PFSK-1 (cell line): ENCODE results near the gene CCNO.

Experiments
- FOXP2 ChIP-seq: optimal IDR thresholded peaks from 2 replicates; pipeline ENCODE3; 2011; ENCODE audit warnings: borderline replicate concordance, control low read depth, inconsistent platforms; ENCODE audit not compliant: insufficient read depth; ENCODE audit errors: extremely low read length, extremely low read depth
- POLR2AphosphoS5 ChIP-seq: IDR thresholded peaks from 2 replicates; pipeline ENCODE4 v1.6.1; 2012; ENCODE audit warnings: low read depth, mild to moderate bottlenecking, control low read depth, low read length, moderate library complexity
- REST ChIP-seq, 2 experiments: IDR thresholded peaks; 2 replicates each; pipeline versions ENCODE4 v1.6.1 to v1.8.0; 2011 to 2012; ENCODE audit warnings: low read depth in 2 of 2, low read length in 2 of 2, control low read depth in 1 of 2, inconsistent platforms in 1 of 2, mild to moderate bottlenecking in 1 of 2, moderate library complexity in 1 of 2; ENCODE audit not compliant: insufficient read depth in 1 of 2
- SIN3A ChIP-seq: IDR thresholded peaks from 2 replicates; pipeline ENCODE4 v1.6.1; 2012; ENCODE audit warnings: mild to moderate bottlenecking, low read length, moderate library complexity, borderline replicate concordance; ENCODE audit not compliant: insufficient read depth
- TAF1 ChIP-seq: IDR thresholded peaks from 2 replicates; pipeline ENCODE4 v1.6.1; 2012; ENCODE audit warnings: low read length, control low read depth, borderline replicate concordance; ENCODE audit not compliant: insufficient read depth

Gene CCNO

GRCh38 chr5:55241746-55242145 lies 8.3 kb upstream of the CCNO start:
- no peak for TF ChIP-seq REST (IDR thresholded peaks at IDR 0.05; ENCODE audit: insufficient read depth in 1 of 2, low read depth in 2 of 2, low read length in 2 of 2)
- no peak for TF ChIP-seq SIN3A
- TF ChIP-seq FOXP2: no peak
- no peak for TF ChIP-seq TAF1
- no peak for TF ChIP-seq POLR2AphosphoS5

- TF ChIP-seq REST (IDR thresholded peaks at IDR 0.05; ENCODE audit: insufficient read depth in 1 of 2, low read depth in 2 of 2, low read length in 2 of 2) (no peak), POLR2AphosphoS5 (no peak), TAF1 (no peak), SIN3A (no peak), FOXP2 (no peak)
These were observed 3.4 kb upstream of the CCNO start for GRCh38 chr5:55236800-55237199.

GRCh38 chr5:55234121-55234700 lies 803 bp upstream of the CCNO start:
- TF ChIP-seq POLR2AphosphoS5 (no peak), TAF1 (no peak), SIN3A (no peak), REST (IDR thresholded peaks at IDR 0.05; ENCODE audit: insufficient read depth in 1 of 2, low read depth in 2 of 2, low read length in 2 of 2) (no peak), FOXP2 (no peak)

GRCh38 chr5:55232271-55232984 lies 980 bp downstream of the CCNO start:
- TF ChIP-seq TAF1 (no peak), FOXP2 (no peak)

- TF ChIP-seq SIN3A (no peak), TAF1 (no peak)
These were observed 1.5 kb downstream of the CCNO start for GRCh38 chr5:55231919-55232270.
